Activated T-cell treated with anti-CD3 and anti-CD28 coated beads, Interleukin-2, amount 50 U/mL, for 48 hours (primary cell): ENCODE results near the gene KCNS1.
"Not testable (repeated sequence)": the region's sequence is repeated elsewhere in the genome, so short reads cannot be mapped to it uniquely, and the experiment has no call there.

ENCODE experiments used
- DNase-seq, 2 experiments: peaks; one replicate each; pipeline ENCODE4 v3.0.0-alpha.2; 2020

KCNS1 gene

GRCh38 chr20:45073221-45073620 lies 27.7 kb downstream of the KCNS1 start:
- no peak for DNase-seq

GRCh38 chr20:45072066-45072465 lies 28.9 kb downstream of the KCNS1 start:
- no peak for DNase-seq

DNA sequence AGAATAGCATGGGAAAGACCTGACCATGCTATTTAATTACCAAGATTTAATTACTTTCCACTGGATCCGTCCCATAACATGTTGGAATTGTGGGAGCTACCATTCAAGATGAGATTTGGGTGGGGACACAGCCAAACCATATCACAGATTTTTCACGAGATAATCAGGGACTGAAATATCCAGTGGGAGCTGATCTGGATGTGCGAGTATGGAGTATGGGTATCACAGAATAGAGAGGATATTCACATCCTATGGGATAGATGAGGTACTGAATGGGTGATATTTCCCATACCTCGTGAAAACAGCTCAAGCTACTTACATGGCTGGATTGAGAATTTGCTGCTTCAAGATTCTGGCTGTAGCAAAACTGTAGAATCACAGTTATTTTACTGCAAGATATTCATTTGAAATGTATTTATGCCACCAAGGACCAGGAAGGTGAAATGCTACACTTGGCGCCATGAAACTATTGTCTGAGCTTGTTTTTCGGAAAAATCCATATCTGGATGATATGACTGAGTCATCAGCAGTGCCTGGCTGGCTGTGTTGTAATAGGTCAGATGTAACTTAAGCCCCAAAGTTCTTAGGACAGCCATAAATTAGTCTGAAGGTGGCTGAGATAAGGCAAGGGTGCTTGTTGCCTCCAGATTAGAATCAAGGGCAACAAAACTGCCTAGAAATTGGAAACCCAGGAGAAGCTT lies 29.8 kb downstream of the KCNS1 start:
- DNase-seq = no peak

GRCh38 chr20:45069261-45069660 lies 31.7 kb downstream of the KCNS1 start:
- DNase-seq = no peak

- DNase-seq = no peak
Measured at GRCh38 chr20:45067558-45067957, 33.4 kb downstream of the KCNS1 start.

- DNase-seq = no peak
Measured at GRCh38 chr20:45067087-45067486, 33.8 kb downstream of the KCNS1 start.

DNA sequence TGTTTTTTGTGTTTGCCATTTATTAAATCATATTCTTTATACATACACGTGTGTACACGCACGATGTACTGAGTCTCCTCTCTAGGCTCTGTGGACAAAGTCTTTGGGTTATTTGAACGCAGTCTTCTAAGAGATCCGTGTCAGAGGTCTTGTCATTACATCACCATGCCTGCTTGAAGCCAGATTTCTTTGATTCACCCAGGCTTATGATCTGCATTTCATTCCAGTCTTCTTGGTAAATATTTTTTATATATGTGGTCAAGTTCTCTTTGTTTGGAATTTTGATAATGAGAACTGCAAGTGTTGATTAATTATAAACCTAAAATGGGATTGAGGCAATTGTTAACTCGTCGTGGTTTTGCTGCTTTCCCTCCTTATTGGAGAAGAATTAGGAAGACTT lies 34.6 kb downstream of the KCNS1 start:
- no peak for DNase-seq

DNA sequence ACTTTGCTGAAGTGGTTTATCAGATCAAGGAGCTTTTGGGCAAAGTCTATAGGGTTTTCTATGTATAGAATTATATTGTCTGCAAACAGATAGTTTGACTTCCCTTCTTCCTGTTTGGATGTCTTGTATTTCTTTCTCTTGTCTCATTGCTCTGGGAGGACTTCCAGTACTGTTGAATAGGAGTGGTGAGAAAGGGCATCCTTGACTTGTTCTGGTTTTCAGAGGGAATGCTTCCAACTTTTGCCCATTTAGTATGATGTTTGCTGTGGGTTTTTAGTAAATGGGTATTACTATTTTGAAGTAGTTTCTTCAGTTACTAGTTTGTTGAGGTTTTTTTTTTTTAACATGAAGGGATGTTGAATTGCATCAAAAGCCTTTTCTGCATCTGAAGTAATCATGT lies 36.1 kb downstream of the KCNS1 start:
- no peak for DNase-seq

DNA sequence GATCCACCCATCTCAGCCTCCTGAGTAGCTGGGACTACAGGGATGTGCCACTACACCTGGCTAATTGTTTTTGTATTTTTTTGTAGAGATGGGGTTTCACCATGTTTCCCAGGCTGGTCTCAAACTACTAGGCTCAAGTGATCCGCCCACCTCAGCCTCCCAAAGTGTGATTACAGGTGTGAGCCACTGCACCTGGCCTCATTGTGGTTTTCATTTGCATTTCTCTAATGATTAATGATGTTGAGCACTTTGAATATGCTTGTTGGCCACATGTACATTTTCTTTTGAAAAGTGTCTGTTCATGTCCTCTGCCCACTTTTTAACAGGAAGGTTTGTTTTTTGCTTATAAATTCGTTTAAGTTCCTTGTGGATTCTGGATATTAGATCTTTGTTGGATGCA lies 37.8 kb downstream of the KCNS1 start:
- DNase-seq = not testable (repeated sequence)

DNA sequence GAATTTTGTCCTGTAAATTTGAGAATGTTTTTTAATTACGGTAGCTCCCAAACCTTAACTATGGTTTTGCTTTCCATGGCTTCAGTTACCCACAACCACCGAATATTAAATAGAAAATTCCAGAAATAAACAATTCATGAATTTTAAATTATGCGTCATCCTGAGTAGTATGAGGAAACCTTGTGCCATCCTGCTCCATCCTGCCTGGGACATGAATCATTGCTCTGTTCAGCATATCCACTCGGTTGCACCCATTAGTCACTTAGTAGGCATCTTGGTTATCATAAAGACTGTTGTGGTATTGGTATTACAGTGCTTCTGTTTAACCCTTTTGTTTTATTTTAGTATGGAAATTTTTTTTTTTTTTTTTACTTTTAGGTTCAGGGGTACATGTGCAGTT lies 39.7 kb downstream of the KCNS1 start:
- DNase-seq = no peak

DNA sequence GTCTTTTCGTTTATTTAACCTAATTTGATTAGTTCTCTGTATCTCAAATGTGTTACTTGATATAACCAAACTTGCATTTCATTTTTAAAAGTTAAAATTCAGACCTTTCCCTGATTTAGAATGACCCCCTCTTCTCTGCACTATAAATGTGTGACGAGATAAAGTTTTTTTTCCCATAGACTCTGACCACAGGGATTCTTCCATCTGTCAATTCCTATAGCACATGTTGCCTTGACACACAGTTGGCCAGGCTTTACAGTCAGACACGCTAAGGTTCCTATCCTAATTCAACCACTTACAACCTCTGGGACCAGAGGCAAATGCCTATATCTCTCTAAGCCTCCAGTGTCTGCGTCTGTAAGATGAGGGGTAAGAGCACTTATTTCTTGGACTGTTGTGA lies 40.6 kb downstream of the KCNS1 start:
- no peak for DNase-seq

- DNase-seq = no peak
Measured at GRCh38 chr20:45059022-45059728, 41.8 kb downstream of the KCNS1 start.

- no peak for DNase-seq
Measured at GRCh38 chr20:45058168-45058850, 42.6 kb downstream of the KCNS1 start.

GRCh38 chr20:45056473-45057173 lies 44.3 kb downstream of the KCNS1 start:
- DNase-seq = no peak

GRCh38 chr20:45055056-45055455 lies 45.9 kb downstream of the KCNS1 start:
- no peak for DNase-seq

GRCh38 chr20:45053430-45054351 lies 47.2 kb downstream of the KCNS1 start:
- no peak for DNase-seq

GRCh38 chr20:45052698-45053429 lies 48.1 kb downstream of the KCNS1 start:
- DNase-seq = peak in 1 of 2 experiments; percentile 34

- DNase-seq = no peak
Measured at GRCh38 chr20:45051204-45052060, 49.5 kb downstream of the KCNS1 start.

DNA sequence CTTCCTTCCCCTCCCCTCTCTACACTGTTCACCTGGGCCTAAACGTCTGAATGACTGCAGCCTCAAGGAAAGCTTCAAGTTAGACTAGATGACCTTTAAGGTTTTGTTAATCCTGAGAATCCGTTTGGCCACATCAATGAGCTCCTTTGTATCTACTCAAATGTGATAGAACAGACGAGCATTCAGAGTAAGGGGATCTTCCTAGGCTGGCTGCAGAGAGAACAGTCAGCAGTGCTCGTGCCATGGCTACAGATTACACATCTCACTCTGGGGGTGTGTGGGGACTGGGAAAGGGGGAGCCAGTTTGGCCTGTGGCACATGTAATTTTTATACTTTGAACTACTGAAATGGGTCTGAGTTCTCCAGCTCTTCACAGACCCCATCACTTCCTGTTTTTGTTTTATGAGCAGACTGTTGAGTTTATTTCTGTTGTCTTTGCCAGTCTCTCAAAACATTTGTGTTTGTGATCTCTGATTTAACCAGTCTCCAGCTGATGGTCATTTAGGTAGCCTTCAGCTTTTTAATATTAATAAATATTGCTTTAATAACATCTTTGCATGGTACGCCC lies 50.9 kb downstream of the KCNS1 start:
- DNase-seq = peak in 1 of 2 experiments; percentile 39

GRCh38 chr20:45049438-45049837 lies 51.5 kb downstream of the KCNS1 start:
- no peak for DNase-seq
